Measurements from ENCODE around the gene DNAH5.

DNA sequence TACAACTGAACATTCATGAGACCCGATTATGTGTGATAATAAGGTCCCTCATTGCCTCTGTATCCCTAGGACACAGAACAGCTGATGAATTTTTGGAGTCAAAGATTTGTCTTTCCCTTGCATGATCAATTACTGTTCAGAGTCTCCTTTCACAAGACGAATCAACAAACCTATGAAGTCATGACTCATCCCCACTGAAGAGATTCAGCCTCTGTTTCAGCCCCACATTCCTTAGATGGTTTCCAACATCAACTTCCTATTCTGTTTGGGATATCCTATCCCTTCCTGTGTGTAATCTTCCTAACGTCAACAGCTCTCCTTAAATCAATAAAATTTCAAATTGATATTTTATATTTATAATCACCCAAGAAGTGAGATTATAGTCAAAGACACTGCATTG lies 199.0 kb downstream of the DNAH5 start:
- TF ChIP-seq, protein P1, sequence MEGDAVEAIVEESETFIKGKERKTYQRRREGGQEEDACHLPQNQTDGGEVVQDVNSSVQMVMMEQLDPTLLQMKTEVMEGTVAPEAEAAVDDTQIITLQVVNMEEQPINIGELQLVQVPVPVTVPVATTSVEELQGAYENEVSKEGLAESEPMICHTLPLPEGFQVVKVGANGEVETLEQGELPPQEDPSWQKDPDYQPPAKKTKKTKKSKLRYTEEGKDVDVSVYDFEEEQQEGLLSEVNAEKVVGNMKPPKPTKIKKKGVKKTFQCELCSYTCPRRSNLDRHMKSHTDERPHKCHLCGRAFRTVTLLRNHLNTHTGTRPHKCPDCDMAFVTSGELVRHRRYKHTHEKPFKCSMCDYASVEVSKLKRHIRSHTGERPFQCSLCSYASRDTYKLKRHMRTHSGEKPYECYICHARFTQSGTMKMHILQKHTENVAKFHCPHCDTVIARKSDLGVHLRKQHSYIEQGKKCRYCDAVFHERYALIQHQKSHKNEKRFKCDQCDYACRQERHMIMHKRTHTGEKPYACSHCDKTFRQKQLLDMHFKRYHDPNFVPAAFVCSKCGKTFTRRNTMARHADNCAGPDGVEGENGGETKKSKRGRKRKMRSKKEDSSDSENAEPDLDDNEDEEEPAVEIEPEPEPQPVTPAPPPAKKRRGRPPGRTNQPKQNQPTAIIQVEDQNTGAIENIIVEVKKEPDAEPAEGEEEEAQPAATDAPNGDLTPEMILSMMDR (IDR thresholded peaks at IDR 0.05), result no peak
- TF ChIP-seq POLR2A (IDR thresholded peaks at IDR 0.05), result no peak
